Activated CD4-positive, alpha-beta T cell treated with anti-CD3 and anti-CD28 coated beads, Interleukin-2, amount 50 U/mL, for 1 hour (primary cell): Measurements from ENCODE around the gene GNPTG.
"Not testable (repeated sequence)": the region's sequence is repeated elsewhere in the genome, so short reads cannot be mapped to it uniquely, and the experiment has no call there.

Source experiments
- DNase-seq: peaks from one replicate; pipeline ENCODE4 v3.0.0-alpha.2; 2020

The GNPTG gene

GRCh38 chr16:1320097-1320496 is 31.6 kb upstream of the GNPTG start:
- no peak for DNase-seq

- DNase-seq = no peak
Observed at GRCh38 chr16:1320658-1321240, 31.0 kb upstream of the GNPTG start.

- no peak for DNase-seq
Observed at GRCh38 chr16:1322407-1322806, 29.3 kb upstream of the GNPTG start.

- no peak for DNase-seq
Observed at GRCh38 chr16:1323296-1324239, 28.2 kb upstream of the GNPTG start.

DNA sequence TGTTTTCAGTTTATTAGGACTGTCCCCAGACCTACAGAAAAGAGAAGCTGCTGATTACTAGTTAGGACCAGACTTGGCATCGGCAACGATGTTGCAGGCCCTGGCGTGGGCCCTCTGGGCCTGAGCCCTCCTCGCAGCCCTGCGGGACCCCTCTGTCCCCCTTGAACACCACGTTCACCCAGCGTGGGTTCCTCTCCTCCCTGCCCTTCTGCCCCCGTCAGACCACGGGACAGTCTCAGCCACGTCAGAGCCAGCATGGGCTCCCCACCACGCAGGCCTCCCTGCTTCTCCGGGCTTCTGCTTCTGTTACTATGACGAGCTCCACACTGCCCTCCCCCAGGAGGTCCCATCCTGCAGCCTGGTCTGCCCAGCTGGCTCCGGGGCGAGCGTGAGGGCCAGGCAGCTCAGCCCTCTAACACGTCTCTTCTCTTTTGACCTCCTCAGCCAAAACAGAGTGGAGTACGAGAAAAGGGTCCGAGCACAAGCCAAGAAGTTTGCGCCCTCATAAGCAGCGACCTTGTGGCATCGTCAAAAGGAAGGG is 27.4 kb upstream of the GNPTG start:
- no peak for DNase-seq

- no peak for DNase-seq
Observed at GRCh38 chr16:1325261-1325660, 26.5 kb upstream of the GNPTG start.

DNA sequence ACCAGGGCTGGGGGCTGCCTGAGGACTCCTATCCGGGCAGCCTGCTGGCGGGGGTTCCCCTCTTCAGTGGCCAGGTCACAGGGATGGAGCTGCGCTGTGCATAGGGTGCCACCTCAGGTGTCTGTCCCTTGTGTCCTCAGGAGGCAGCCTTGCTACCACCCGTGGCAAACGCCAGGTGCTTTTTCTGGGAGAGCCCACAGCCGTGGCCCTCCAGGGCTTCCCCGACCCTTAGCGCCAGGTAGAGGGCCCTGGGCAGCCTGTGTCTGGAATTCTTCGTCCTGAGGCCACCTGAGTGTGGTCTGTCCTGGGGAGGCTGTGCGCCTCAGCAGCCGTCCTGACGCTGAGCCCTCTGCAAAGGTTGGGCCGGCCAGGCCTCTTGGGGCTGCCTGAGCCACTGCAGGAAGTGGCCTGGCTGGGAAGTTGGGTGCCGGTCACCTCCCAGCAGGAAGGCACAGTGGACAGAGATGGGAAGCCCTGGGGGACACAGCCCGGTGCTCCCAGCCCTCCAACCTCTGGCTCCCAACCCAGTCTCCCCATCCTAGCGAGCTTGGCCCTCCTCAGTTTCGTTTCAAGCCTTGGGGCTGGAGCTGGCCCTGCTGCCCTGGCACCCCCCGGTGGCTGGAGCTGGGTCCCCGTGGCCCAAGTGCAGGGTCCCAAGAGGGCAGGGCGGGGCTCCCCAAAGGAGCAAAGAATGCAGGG is 25.9 kb upstream of the GNPTG start:
- no peak for DNase-seq

GRCh38 chr16:1326391-1326790 is 25.3 kb upstream of the GNPTG start:
- no peak for DNase-seq

- no peak for DNase-seq
Observed at GRCh38 chr16:1326946-1327618, 24.6 kb upstream of the GNPTG start.

GRCh38 chr16:1327619-1327947 is 24.1 kb upstream of the GNPTG start:
- no peak for DNase-seq

- DNase-seq = not testable (repeated sequence)
Observed at GRCh38 chr16:1328136-1328535, 23.6 kb upstream of the GNPTG start.

DNA sequence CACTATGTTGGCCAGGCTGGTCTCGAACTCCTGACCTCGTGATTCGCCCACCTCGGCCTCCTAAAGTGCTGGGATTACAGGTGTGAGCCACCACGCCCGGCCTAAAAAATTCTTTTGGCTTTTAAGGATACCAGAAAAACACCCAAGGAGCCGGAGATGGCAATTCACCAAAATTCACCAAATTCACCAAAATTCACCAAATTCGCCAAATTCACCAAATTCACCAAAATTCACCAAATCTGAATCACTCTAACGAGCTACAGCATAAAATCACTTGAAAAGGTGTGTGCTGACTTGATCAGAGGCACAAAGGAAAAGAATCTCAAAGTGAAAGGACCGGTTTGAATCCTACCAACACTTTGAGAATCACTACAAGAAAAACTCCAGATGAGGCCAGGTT is 22.8 kb upstream of the GNPTG start:
- not testable (repeated sequence) for DNase-seq

- no peak for DNase-seq
Observed at GRCh38 chr16:1330260-1330914, 21.3 kb upstream of the GNPTG start.

DNA sequence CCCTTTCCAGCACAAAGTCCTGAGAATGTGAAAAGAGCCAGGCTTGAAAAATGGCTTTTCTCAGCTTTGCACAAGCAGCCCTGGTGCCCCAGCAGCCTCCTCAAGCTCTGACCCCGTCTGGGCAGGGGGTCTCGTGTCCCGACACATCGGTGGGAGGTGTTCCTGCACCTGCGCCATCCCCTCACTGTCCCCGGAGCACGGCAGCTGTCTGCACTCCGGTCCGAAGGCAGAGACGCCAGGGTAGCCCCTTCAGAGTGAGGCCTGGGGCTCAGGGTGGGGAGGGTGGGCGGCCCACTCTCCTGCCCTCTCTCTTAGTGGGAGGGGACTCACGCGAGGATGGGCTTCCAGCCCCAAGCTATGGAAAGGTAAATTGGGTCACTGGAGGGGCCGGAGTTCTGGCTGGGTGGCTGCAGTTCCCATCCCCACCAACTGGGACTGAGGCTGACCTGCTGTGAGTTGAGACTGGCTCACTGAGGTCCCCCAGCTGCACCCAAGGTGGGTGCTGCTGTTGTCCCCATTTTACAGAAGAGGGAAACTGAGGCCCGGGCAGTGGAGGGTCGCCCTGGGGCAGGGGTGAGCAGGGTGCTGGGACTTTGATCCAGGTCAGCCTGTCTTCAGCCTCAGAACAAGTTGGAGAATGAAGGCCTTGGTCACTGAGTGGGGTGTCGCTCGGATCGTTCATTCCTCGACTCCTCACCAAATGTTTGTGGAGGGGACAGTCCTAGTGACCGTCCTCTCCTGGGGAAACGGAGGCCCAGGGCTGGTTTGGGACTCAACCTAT is 20.6 kb upstream of the GNPTG start:
- DNase-seq = no peak

- peak; percentile 31 for DNase-seq
Observed at GRCh38 chr16:1331712-1332617, 19.8 kb upstream of the GNPTG start.

DNA sequence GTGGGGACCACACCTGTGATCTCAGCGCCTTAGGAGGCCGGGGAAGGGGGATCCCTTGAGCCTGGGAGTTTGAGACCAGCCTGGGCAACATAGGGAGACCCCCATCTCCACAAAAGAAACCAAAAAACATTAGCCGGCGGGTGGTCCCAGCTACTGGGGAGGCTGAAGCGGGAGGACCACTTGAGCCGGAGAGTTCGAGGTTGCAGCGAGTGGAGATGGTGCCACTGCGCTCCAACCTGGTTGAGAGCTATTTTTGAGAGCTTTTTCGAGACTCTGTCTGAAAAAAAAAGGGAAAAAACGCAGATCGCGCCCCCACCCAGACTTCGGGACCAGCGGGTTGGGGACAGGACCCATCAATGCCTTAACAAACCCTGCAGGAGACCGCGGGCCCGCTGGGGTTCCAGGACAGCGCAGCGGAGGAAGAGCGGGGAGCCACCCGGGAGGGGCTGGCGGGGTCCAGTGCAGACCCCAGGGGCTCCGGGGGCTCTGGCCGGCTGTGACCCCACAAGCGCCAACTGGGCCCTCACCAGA is 19.0 kb upstream of the GNPTG start:
- no peak for DNase-seq

GRCh38 chr16:1333149-1333812 is 18.4 kb upstream of the GNPTG start, which contains the start of gene BAIAP3:
TSS of gene BAIAP3 (plus strand) at chr16:1333645. CDS start at chr16:1338550, 4,905 bp downstream.
- peak; percentile 51 for DNase-seq

GRCh38 chr16:1333854-1334700 is 17.7 kb upstream of the GNPTG start:
- no peak for DNase-seq

DNA sequence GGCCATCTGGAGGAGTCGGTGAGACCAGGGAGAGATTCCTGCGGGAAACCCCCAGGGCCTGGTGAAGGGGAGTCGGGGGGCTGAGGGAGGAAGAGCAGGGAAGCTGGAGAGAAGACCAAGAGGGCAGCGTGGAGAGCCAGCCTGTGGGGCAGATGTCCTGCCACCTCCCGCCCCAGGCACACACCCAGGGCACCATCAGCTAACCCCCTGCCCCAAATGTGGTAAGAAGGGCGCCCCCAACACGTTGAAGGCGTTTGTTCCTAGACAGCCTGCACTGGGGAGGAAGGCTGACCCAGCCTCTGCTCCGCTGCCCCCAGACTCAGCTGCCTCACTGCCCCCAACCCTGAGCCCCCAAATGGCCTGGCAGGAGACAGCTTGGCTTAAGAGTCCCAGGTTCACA is 17.0 kb upstream of the GNPTG start:
- DNase-seq = no peak
